ENCODE results near the gene CENPQ.

CENPQ gene

GRCh38 chr6:49541210-49541724 lies 78.1 kb downstream of the CENPQ start:
- no peak for DNase-seq (ENCODE audit: low read depth in 2 of 2)

- DNase-seq (ENCODE audit: low read depth in 2 of 2), result no peak
Measured at GRCh38 chr6:49541936-49542335, 78.8 kb downstream of the CENPQ start.

Measured in activated CD8-positive, alpha-beta memory T cell treated with anti-CD3 and anti-CD28 coated beads for 4 hours (primary cell).